Stimulated activated CD4-positive, alpha-beta T cell treated with anti-CD3 and anti-CD28 coated beads, Interleukin-1b, Interleukin-23, amount 100 ng/mL, for 4 hours (primary cell): ENCODE results near the gene ACAA1.

ENCODE experiments used
- DNase-seq, 2 donors: peaks; one replicate each; pipeline ENCODE4 v3.0.0-alpha.2; 2020; ENCODE audit warnings: low read depth in 2 of 2

ACAA1 gene

GRCh38 chr3:38119248-38119544 lies 17.7 kb downstream of the ACAA1 start:
- no peak for DNase-seq

- DNase-seq = no peak
These were observed 18.3 kb downstream of the ACAA1 start for GRCh38 chr3:38118421-38119247.

GRCh38 chr3:38117748-38118420 lies 19.0 kb downstream of the ACAA1 start:
- DNase-seq = peak; percentile 60 to 62

GRCh38 chr3:38117163-38117716 lies 19.7 kb downstream of the ACAA1 start:
- no peak for DNase-seq

- DNase-seq = no peak
These were observed 20.3 kb downstream of the ACAA1 start for GRCh38 chr3:38116471-38117162.

GRCh38 chr3:38115645-38116427 lies 21.1 kb downstream of the ACAA1 start:
- DNase-seq = no peak

GRCh38 chr3:38114875-38115644 lies 21.9 kb downstream of the ACAA1 start:
- DNase-seq = no peak

- DNase-seq = no peak
These were observed 22.7 kb downstream of the ACAA1 start for GRCh38 chr3:38114052-38114874.

- DNase-seq = no peak
These were observed 24.6 kb downstream of the ACAA1 start for GRCh38 chr3:38112378-38112761.

GRCh38 chr3:38111696-38112377 lies 25.1 kb downstream of the ACAA1 start:
- no peak for DNase-seq

- no peak for DNase-seq
These were observed 25.7 kb downstream of the ACAA1 start for GRCh38 chr3:38111201-38111600.

GRCh38 chr3:38110314-38111050 lies 26.4 kb downstream of the ACAA1 start:
- DNase-seq = no peak

- no peak for DNase-seq
These were observed 27.2 kb downstream of the ACAA1 start for GRCh38 chr3:38109580-38110313.

GRCh38 chr3:38108649-38109579 lies 28.0 kb downstream of the ACAA1 start:
- no peak for DNase-seq

- DNase-seq = no peak
These were observed 28.8 kb downstream of the ACAA1 start for GRCh38 chr3:38107911-38108648.

- DNase-seq = no peak
These were observed 31.4 kb downstream of the ACAA1 start for GRCh38 chr3:38105525-38105924.
